Stimulated activated naive CD8-positive, alpha-beta T cell treated with anti-CD3 and anti-CD28 coated beads, Interleukin-15, Interleukin-2, amounts not matched to agents 100 ng/mL and 50 ng/mL, for 24 hours (primary cell): ENCODE measurements around the gene TLE7.

Experiments used
- H3K27ac Mint-ChIP-seq: one replicate; pipeline ENCODE4 v1.8.0; 2021; ENCODE audit warnings: mild to moderate bottlenecking, mixed read lengths
- H3K27me3 Mint-ChIP-seq: one replicate; pipeline ENCODE4 v1.8.0; 2021; ENCODE audit warnings: mixed read lengths
- H3K36me3 Mint-ChIP-seq: one replicate; pipeline ENCODE4 v1.8.0; 2021; ENCODE audit warnings: low read depth, mixed read lengths
- H3K4me1 Mint-ChIP-seq: one replicate; pipeline ENCODE4 v1.8.0; 2021; ENCODE audit warnings: low read depth, mixed read lengths
- H3K4me3 Mint-ChIP-seq: one replicate; pipeline ENCODE4 v1.8.0; 2021; ENCODE audit warnings: mild to moderate bottlenecking, mixed read lengths
- H3K9me3 Mint-ChIP-seq: one replicate; pipeline ENCODE4 v1.8.0; 2021; ENCODE audit warnings: mixed read lengths

TLE7 gene

DNA sequence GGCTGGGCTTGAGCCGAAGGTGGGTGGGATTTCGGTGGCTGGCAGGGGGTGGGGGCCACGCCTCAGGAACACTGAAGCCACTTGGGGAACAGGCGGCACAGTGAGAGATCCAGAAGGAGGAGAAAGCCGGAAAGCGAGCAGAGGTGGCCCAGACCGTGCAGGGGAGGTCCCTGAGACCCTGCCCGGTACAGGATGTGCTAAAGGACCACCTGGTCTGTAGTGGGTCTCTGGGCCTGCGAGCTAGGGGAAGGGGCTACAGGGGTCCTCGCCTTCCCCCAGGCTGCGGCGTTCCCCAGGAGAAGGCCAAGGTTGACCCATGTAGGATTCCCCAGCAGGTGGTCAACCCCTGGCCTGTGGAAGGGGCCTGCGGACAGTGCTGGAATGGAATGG is at the start of gene TLE7:
TLE7 (minus strand) TSS at position 4 of the 390 bp plus-strand sequence. CDS start 8,730 bp downstream, outside the sequence.
- Mint-ChIP-seq H3K27me3 (peaks cover 22% of the 10 kb centered on the region), H3K4me1 (no peaks in the 10 kb centered on the region), H3K9me3 (peaks cover 17% of the 10 kb centered on the region), H3K27ac (no peak within 1 kb of the TSS), H3K36me3 (peaks cover 7% of the 10 kb centered on the region), H3K4me3 (no peak within 1 kb of the TSS)

DNA sequence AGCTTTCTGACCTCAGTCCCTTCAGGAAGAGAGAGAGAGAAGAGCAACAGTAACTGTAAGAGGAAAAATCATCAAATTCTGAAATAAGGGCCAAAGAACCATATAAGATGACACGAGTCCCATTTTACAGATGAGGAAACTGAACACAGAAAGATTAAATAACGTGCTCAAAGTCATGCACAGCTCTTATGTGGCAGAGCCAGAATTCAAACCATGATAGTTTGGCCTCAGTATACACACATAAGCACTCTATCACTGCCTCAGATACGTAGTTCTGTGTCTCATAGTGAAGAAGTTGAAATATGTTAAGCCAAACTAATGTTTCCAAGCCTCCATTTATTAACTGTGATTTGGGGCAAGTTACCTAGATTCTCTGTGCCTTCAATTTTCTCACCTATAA is 49.2 kb upstream of the TLE7 start:
- no peak overlapping the region for H3K4me3 Mint-ChIP-seq
- H3K27me3 Mint-ChIP-seq, result peaks cover 5% of the 10 kb centered on the region
- peaks cover 4% of the 10 kb centered on the region for H3K4me1 Mint-ChIP-seq
- H3K9me3 Mint-ChIP-seq, result no peaks in the 10 kb centered on the region
- H3K36me3 Mint-ChIP-seq, result no peaks in the 10 kb centered on the region
- H3K27ac Mint-ChIP-seq, result no peak overlapping the region

DNA sequence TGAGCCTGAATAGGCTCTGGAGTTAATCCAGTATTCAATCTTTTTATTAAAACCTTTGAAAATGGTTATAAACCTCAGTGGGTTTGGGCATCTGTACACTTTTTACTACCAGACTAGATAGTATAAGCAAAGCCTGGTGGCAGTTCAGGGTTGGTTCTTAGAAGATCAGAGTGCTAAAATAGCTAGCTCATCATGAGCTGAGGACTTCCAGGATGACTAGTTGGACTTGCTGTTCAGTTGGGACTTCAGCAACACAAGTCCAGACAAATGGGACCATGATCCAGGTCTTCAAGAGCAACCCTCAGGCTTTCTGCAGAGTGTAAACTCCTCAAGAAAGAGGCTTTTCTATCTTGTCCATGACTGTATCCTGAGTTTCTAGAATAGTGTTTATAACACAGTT is 48.5 kb upstream of the TLE7 start:
- no peaks in the 10 kb centered on the region for H3K36me3 Mint-ChIP-seq
- peaks cover 5% of the 10 kb centered on the region for H3K27me3 Mint-ChIP-seq
- H3K4me1 Mint-ChIP-seq, result peaks cover 4% of the 10 kb centered on the region
- no peak overlapping the region for H3K4me3 Mint-ChIP-seq
- no peak overlapping the region for H3K27ac Mint-ChIP-seq
- no peaks in the 10 kb centered on the region for H3K9me3 Mint-ChIP-seq

DNA sequence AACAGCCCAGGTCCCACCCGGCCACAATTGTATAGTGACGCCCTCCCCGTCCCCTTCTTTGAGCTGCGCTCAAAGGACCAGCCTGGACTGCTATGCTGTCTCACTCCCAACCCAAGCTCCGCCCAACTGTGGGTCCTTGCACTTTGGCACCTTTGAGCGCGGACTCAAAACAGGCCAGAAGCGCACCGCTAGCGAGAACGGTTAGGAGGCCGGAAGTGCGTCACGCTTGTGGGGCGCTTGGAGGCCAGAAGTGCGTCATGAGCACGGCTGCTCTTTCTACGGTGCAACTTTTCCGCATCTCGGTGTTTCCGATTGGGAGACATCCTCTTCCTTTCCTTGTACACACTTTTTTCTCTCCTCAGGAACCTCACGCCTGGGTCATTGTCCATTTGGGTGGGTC is 47.3 kb upstream of the TLE7 start, which contains the start of gene ZNF19:
ZNF19 (minus strand) TSS at position 203 of the 400 bp plus-strand sequence. CDS start 7,210 bp downstream, outside the sequence.
- Mint-ChIP-seq H3K27ac (no peak within 1 kb of the TSS), H3K27me3 (peaks cover 5% of the 10 kb centered on the region), H3K4me1 (peaks cover 11% of the 10 kb centered on the region), H3K9me3 (no peaks in the 10 kb centered on the region), H3K4me3 (no peak within 1 kb of the TSS), H3K36me3 (no peaks in the 10 kb centered on the region)

DNA sequence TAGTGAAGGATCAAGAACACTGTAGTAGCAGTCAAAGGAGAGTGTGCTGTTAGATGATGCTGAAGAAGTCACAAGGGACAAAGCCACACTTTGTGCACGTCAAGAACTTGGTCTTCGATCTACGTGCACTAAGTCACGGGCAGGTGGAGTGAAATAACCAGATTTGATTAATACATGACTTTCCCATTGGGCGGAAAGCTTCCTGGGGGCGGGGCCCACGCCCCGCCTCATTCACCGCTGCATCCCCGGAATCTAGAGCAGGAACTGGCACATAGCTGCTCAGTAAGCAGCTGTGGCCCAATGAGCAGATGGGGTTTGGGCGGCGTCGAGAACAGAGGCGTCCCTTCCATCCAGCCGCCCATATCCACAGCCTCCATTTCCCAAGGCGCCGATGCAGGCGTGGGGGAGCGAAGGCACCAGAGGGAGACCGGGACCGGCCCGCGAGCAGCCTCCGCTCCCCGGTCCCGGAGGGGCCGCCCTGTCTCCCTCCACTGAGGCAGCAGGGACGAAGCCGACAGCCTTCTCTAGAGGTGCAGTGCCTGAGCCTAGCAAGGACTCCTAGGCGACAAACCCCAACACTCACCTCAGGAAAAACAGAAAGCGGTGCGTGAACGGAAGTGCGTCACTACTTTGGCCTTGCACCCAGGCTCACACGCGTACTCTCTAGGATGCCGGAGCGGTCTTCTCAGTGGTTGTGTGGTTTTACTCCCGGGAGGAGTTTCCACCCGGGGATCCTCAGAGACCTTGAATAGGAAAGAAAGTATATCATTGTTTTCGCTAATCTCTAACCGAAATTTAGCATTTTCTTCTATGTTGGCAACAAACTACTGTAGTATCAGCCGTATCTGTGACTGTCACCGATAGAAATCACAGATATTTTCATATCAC is 42.4 kb upstream of the TLE7 start:
- Mint-ChIP-seq H3K27ac (peak overlapping the region; percentile 86), H3K4me1 (peaks cover 15% of the 10 kb centered on the region), H3K36me3 (no peaks in the 10 kb centered on the region), H3K27me3 (no peaks in the 10 kb centered on the region), H3K4me3 (peak overlapping the region; percentile 85), H3K9me3 (no peaks in the 10 kb centered on the region)

DNA sequence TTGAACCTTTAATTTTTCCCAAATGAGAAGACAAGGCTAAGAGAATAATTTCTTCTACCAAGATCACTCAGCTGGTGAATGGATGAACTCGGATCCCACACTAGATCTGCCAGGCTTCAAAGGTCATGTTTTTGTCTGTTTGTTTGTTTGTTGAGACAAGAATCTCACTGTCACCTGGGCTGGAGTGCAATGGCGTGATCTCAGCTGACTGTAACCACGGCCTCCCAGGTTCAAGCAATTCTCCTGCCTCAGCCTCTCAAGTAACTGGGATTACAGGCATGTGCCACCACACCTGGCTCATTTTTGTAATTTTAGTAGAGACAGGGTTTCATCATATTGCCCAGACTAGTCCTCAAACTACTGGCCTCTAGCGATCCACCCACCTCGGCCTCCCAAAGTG is 40.7 kb upstream of the TLE7 start:
- peaks cover 7% of the 10 kb centered on the region for H3K36me3 Mint-ChIP-seq
- peaks cover 15% of the 10 kb centered on the region for H3K4me1 Mint-ChIP-seq
- no peak overlapping the region for H3K4me3 Mint-ChIP-seq
- no peaks in the 10 kb centered on the region for H3K9me3 Mint-ChIP-seq
- no peaks in the 10 kb centered on the region for H3K27me3 Mint-ChIP-seq
- H3K27ac Mint-ChIP-seq, result no peak overlapping the region

DNA sequence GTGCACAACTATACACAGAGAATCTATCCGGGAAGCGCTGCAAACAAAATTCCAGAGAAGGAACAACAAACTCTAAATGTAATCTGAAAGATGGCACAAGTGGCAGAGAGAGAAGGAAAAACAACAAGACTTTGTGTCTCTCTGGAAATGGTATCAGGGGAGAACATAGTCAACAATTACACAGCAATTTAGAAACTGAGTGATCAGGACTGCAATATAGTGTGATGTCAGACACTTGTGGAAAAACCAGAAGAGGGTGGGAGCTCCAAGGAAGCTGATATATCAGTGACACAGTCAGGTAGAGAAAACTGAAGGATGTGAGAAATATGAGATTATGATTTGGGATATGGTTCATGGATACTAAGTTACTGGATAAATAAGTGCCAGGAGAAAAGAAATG is 39.1 kb upstream of the TLE7 start:
- Mint-ChIP-seq H3K27me3 (no peaks in the 10 kb centered on the region), H3K36me3 (peaks cover 12% of the 10 kb centered on the region), H3K4me3 (no peak overlapping the region), H3K9me3 (no peaks in the 10 kb centered on the region), H3K27ac (no peak overlapping the region), H3K4me1 (peaks cover 15% of the 10 kb centered on the region)

DNA sequence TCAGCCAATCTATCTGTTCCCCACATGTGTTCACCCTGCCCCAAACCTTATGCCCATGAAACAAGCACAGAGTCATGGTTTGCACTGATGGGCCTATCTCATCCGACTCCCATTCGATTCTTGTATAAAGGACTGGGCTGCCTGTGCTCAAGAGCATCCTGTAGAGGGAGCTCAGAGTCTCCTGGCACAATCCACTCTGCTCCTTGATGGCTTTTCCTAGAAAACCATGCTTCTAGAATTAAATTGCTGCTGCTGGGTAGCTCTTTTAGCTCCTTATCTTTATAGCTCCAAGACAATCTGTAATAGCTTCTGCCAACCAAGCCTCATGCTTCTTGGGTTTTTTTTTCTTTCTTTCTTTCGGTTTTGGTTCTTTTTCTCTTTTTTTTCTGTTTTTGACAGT is 37.6 kb upstream of the TLE7 start:
- Mint-ChIP-seq H3K9me3 (no peaks in the 10 kb centered on the region), H3K4me3 (no peak overlapping the region), H3K36me3 (peaks cover 17% of the 10 kb centered on the region), H3K27me3 (no peaks in the 10 kb centered on the region), H3K27ac (no peak overlapping the region), H3K4me1 (peaks cover 9% of the 10 kb centered on the region)

DNA sequence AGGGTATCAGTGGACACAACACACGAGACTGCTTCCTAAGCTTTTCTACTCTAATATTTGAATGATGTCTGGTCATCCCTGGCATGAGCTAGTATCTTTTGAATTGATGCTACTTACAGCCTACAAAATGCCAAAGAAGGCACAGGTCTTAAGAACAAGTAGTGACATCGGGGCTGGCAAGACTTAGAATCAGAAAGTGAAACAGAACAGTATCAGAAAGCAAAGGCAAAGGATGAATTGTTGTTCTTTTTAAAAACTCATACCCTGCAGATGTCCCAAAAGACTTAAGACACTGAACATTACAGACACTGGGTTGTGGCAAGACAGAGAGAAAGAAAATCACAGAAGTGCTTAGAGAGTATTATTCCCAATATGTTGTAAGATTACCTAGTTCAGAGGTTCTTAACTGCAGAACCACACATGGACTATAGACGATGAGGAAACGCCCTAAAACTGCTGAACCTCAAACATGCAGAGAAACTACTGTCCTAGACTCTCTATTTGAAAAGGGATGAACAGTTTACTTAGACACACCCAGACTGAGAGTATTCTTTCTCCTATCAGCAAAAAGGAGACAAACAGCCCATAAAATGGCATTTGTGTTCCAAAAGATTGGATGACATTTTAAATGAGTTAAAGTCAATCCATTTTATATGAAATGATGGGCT is 34.7 kb upstream of the TLE7 start:
- Mint-ChIP-seq H3K4me3 (no peak overlapping the region), H3K27ac (no peak overlapping the region), H3K9me3 (no peaks in the 10 kb centered on the region), H3K4me1 (no peaks in the 10 kb centered on the region), H3K36me3 (peaks cover 17% of the 10 kb centered on the region), H3K27me3 (no peaks in the 10 kb centered on the region)

DNA sequence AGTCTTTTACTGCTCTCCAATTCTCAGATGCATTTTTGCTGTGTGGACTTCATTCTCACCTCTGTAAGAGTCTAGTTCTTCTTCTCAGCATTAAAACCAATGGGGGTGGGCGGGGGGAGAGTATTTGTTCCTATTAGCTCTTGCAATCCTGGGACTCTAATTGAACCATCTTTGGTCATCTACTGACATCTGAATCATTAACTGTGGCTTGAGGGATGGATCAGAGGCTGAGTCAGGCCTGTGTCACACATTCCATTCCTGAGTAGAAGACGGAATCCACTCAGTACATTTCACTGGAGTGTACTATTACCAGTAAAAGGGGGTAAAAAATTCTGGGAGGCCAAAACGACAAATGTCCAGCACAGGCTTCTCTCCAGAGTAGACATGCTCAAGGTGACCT is 33.0 kb upstream of the TLE7 start:
- H3K27me3 Mint-ChIP-seq, result no peaks in the 10 kb centered on the region
- H3K4me1 Mint-ChIP-seq, result no peaks in the 10 kb centered on the region
- no peak overlapping the region for H3K27ac Mint-ChIP-seq
- no peaks in the 10 kb centered on the region for H3K9me3 Mint-ChIP-seq
- peaks cover 17% of the 10 kb centered on the region for H3K36me3 Mint-ChIP-seq
- no peak overlapping the region for H3K4me3 Mint-ChIP-seq

DNA sequence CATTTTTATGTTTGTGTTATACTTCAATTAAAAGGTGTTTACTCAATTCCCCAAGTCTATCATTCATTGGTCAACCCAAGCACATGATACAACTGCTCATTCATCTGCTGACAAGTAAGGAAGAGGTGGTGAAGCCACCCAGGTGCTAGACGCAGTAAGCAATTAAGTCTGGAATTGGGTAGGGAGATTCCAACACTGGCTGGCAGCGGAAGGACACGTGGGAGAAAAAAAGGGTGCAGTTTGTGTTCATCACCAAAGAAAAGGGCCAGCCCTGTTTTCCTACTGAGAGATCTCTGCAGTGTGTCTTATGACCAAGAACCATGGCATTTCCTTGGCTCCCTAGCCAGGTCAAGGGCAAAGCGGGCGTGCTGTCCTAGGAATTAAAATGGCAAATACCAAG is 32.0 kb upstream of the TLE7 start:
- H3K4me3 Mint-ChIP-seq, result no peak overlapping the region
- H3K4me1 Mint-ChIP-seq, result no peaks in the 10 kb centered on the region
- no peaks in the 10 kb centered on the region for H3K9me3 Mint-ChIP-seq
- H3K36me3 Mint-ChIP-seq, result peaks cover 22% of the 10 kb centered on the region
- H3K27ac Mint-ChIP-seq, result no peak overlapping the region
- no peaks in the 10 kb centered on the region for H3K27me3 Mint-ChIP-seq

DNA sequence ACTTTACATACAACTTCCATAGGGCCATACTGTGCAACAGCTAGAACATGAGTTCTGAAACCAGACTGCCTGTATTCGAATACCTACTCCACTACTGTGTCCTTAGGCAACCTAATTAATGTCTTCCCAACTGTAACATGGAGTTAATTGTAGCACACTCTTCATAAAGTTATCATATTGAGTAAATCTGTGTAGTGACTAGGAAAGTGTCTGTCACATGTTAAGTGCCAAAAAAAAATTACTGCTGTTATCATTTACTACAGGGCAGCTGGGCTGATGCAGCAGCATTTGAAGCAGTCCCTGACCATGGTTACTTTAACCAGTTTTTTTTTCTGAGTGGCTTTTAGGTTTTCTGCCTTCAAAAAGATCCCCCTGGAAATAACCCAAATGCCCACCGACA is 31.1 kb upstream of the TLE7 start:
- Mint-ChIP-seq H3K27me3 (no peaks in the 10 kb centered on the region), H3K27ac (no peak overlapping the region), H3K4me3 (no peak overlapping the region), H3K36me3 (peaks cover 18% of the 10 kb centered on the region), H3K4me1 (no peaks in the 10 kb centered on the region), H3K9me3 (no peaks in the 10 kb centered on the region)

DNA sequence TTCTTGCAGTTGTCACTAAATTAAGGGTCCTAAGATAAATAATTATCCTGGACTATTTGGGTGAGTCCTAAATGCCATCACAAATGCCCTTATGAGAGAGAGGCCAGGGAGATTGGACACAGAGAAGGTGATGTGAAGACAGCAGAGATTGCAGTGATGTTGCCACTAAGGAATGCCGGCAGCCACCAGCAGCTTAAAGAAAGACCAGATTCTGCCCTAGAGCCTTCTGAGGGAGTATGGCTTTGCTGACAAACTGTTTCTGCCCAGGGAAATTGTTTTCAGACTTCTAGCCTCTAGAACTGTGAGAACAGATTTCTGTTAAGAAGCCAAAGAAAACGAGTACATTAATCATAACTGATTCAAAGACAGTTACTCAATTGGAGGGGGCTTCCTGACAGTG is 30.2 kb upstream of the TLE7 start:
- Mint-ChIP-seq H3K27ac (no peak overlapping the region), H3K27me3 (no peaks in the 10 kb centered on the region), H3K4me1 (no peaks in the 10 kb centered on the region), H3K4me3 (no peak overlapping the region), H3K36me3 (peaks cover 11% of the 10 kb centered on the region), H3K9me3 (no peaks in the 10 kb centered on the region)

DNA sequence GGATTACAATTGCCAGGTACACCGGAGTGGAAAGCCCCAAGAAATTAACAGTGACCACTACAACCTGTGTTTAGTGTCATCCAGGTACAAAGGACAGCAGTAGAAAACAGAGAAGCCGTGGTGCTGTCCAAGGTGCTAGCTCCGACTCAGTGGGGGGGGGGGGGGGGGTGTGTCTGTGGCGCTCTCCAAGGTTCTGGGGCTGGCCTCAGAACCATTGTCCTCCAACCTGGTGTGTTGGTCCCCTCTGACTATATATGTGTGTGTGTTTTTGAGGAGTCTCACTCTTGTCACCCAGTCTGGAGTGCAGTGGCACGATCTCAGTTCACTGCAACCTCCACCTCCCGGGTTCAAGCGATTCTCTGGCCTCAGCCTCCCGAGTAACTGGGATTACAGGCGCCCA is 26.0 kb upstream of the TLE7 start:
- no peaks in the 10 kb centered on the region for H3K9me3 Mint-ChIP-seq
- H3K4me1 Mint-ChIP-seq, result peaks cover 6% of the 10 kb centered on the region
- H3K36me3 Mint-ChIP-seq, result peaks cover 6% of the 10 kb centered on the region
- no peak overlapping the region for H3K27ac Mint-ChIP-seq
- H3K4me3 Mint-ChIP-seq, result no peak overlapping the region
- no peaks in the 10 kb centered on the region for H3K27me3 Mint-ChIP-seq

DNA sequence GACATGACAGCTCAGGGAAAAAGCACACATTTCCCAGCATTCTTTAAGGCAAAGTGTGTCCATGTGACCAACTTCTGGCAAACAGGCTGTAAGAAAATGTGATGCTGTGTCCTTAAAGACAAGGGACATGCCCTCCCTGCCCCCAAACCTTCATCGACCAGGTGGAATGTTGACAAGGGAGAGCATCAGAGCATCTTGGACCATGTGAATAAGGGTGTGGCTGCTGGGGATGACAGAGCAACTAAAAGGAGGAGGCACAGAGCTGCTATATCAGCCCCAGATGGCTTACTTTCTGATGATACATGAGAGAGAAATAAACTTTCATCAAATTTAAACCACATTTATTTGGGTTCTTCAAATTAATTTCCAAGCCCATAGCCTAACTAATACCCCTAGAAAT is 22.4 kb upstream of the TLE7 start:
- no peaks in the 10 kb centered on the region for H3K9me3 Mint-ChIP-seq
- H3K36me3 Mint-ChIP-seq, result peaks cover 3% of the 10 kb centered on the region
- peaks cover 29% of the 10 kb centered on the region for H3K4me1 Mint-ChIP-seq
- no peak overlapping the region for H3K27ac Mint-ChIP-seq
- H3K4me3 Mint-ChIP-seq, result no peak overlapping the region
- no peaks in the 10 kb centered on the region for H3K27me3 Mint-ChIP-seq
